Frontal cortex (tissue), 4 donors: Measurements from ENCODE around the gene FGGY. TPM values are rescaled to one million over a fixed set of nuclear protein-coding genes. Genes with fewer than 3 reads are reported as not detected.
"Not testable (repeated sequence)": the region's sequence is repeated elsewhere in the genome, so short reads cannot be mapped to it uniquely, and the experiment has no call there.

Source experiments
- DNase-seq, 2 donors: peaks; one replicate each; pipeline ENCODE4 v3.0.0; 2012; ENCODE audit warnings: low spot score in 2 of 2
- FAIRE-seq: peaks from 2 replicates; lab custom pipeline; 2012; peaks lifted over from hg19 to GRCh38; lab: Jason Lieb, UNC
- total RNA-seq: library from RNA; depleted of rRNA; stranded (reverse); fragments of >200 nt; gene quantifications from one replicate; pipeline ENCODE4 v1.2.3, GENCODE V29; 2014
- donor health status: control.
- donor health status: control.
- donor health status: control.

FGGY gene
- total RNA-seq, 1 donor from 2014 or later, result 27.3 TPM

GRCh38 chr1:59553371-59553770, 256.5 kb downstream of the FGGY start:
- DNase-seq, result no peak
- no peak for FAIRE-seq

DNA sequence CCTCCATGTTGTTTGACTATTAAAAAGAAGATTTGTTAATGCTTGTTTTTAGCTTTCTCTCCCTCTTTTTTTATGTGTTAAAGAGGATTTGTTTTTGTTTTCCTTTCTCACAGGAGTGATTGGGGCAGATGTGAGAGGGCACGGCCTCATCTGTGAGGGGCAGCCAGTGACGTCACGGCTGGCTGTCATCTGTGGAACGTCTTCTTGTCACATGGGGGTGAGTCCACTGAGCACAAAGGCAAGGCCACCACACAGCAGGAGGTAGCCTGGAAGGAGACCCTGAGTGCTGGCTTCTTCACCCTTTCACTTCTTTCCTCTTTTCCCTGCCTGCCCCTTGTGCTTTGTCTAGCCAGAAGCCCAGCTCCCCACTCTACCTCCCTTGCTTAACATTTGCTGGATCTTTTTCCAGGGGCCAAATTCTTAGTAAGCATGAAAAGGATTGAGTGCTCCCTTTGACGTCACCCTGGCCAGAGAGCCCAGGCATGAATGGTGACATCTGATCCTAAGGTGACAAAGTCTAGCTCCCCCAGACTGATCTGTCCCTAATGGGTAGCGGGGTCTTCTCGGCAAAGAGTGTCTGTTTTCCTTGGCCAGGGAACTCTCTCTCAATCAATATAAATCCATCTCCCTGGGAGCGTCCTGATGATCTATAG, 257.2 kb downstream of the FGGY start:
- DNase-seq (no peak), FAIRE-seq (no peak)

DNA sequence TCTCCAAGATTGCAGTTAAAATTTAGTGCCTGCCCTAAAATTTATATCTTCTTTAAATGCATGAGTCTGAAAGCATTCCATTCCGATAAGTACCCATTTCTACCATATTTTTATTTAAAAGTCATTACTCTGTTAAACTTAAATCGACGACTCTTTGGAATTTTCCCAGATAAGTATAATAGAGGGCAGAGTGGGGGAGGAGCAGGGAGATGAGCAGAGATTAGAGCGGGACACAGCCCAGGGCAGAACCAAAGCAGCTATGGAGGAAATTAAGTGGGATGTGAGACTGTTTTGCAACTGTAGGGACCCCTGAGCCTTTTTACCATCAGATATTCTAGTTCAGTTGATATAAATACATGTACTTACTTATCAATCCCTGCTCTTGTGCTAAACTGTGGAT, 257.9 kb downstream of the FGGY start:
- no peak for DNase-seq
- FAIRE-seq, result no peak

GRCh38 chr1:59556398-59556797, 259.5 kb downstream of the FGGY start:
- DNase-seq (no peak), FAIRE-seq (no peak)

DNA sequence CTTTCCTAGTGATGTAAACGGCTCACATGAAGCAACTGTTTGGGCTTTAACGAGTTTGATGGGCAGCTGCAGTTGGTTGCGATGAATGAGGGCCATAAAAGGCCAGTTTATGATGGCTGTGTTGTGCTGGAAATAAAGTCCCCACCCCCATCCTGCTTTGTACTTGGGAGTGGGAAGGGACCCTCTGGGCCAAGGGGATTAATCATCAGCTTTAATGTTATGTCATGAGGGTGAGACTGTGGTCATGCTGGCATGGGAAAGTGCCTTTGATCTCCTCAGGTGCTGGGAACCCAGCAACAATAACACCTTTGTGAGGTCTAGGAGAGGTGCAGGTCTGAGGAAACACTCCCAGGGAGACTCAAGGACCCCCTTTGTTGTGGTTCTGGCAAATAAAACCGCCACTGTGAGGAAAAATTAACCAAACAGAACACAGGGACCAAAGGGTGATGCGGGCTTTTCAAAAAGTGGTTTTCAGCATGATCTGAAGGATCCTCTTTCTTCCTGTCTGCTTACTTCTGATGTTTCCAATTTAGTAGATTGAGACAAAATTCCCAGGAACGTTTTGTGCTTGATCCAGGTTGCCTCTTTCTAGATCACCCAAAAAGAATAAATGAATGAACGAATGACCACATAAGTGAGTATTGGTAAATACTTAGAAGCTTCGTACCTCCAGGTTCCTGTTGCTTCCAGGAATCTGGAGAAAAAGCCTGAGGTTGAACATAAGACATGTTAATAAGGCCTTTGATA, 260.1 kb downstream of the FGGY start:
- FAIRE-seq (no peak), DNase-seq (no peak)

GRCh38 chr1:59557549-59557885, 260.6 kb downstream of the FGGY start:
- DNase-seq (no peak), FAIRE-seq (no peak)

GRCh38 chr1:59558580-59558979, 261.7 kb downstream of the FGGY start:
- not testable (repeated sequence) for FAIRE-seq, DNase-seq

DNA sequence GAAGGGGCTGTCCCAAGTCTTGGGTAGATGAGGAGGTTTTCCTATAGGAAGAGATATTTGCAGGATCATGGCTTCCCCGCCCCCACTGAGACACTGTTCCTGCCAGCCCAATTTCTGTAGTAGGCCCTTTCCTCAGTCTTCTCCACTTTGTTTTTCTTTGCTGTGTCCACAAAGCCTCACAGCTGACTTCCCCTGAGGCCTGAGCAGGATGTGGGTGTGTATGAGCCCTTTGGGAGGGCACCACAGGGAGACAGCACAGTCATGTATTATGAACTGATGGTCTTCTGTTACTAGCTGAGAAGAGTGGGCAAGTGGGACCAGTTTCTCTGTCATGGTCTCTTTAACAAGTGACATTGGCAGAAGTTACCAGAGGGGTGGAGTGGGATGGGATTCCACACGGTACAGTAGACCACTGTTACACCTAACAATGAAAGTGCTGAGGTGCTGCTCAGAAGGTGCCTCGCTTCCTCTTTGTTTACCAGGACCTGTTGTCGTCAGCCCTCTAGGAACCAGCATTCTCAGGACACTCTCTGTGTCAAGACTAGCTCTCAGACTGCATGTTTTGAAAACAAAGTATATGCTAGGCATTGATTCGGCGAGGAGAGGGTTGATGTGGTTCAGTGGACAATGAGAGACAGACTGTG, 264.0 kb downstream of the FGGY start:
- DNase-seq (no peak), FAIRE-seq (no peak)

GRCh38 chr1:59561796-59562195, 264.9 kb downstream of the FGGY start:
- no peak for FAIRE-seq
- no peak for DNase-seq

GRCh38 chr1:59564192-59564891, 267.4 kb downstream of the FGGY start:
- FAIRE-seq, result no peak
- DNase-seq, result no peak

DNA sequence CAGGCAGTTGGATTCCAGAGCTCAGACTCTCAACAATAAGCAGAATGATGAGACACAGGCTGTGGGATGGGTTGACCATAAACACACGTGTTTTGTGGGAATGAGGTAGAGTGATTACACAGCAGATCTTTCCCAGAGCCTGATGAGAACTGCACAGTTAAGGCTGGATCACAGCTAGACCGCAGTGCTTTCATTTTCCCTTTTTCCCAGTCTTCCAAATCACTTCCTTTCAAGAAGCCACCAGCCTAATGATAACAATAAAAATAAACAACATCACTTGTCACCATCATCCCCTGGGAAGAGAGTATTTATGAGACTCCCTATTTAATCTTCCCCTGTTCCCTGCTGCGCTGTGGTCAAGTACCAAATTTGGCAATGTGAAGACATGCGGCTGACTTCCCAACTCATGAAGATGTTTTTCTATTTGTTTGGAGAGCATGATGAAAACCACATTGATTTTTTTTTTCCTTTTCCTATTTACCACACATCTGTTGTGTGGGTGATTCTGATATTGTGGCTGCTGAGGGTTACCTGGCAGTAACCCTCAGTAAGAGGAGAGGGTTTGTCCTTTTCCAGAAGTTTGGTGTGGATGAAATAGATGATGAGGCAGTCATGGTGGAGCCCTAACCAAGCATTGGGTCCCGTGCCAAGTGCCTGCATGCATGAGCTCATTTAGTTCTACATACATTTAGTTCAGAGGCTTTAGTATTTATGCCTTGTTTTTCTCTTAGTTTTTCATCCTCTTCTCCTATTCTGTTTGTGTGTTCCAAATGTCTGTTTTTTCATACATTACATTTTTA, 268.9 kb downstream of the FGGY start:
- DNase-seq (no peak), FAIRE-seq (no peak)

DNA sequence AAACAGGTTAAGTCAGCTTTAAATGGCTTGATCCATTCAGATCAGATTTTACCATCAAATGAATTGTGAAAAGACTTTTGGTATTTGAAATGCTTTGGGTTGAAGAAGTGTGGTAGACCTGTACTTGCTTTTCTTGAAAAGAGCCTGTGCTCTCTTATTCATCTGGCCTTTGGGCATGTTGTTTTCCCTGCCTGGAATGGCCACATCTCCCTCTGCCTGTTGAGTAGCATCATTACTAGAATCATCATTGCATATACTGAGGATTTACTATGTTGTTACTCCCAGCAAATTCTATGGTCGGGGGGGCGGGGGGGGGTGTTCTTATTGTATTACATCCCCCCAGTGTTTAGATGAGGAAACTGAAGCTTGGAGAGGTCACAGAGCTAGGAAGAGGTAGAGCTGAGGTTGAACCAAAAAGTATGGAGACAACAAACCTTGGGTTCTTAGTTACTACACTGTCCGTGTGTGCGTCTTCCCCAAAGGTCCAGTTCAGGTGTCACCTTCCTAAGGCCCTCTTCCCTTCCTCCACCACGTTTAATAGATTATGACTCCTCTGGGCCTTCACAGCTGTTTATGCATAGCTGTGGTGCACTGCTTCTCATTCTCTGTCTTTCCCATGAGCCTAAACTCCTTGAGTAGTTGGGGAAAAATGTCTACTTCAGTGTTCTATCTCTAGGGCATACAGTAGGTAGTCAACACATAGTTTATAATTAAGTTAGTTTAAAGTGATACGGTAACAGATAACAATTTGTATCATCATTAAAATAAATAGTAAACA, 271.5 kb downstream of the FGGY start:
- FAIRE-seq (no peak), DNase-seq (no peak)

DNA sequence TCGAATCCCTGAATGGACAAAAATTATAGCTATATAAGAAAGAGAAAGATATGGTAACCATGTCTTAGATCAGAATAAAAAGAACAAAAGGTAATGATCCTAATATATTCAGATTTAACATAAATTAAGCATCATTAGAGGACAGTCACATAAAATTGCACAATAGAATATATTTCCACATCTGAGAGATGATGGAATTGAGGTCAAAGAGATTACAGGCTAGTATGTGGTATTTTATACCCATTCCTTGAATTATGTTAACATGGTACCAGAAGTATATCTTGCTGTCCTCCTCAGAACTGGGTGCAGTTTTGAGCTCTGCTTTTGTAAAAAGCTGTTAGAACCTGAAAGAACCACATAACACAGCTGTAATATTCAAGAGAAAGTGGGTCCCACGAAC, 272.3 kb downstream of the FGGY start:
- DNase-seq (no peak), FAIRE-seq (no peak)

DNA sequence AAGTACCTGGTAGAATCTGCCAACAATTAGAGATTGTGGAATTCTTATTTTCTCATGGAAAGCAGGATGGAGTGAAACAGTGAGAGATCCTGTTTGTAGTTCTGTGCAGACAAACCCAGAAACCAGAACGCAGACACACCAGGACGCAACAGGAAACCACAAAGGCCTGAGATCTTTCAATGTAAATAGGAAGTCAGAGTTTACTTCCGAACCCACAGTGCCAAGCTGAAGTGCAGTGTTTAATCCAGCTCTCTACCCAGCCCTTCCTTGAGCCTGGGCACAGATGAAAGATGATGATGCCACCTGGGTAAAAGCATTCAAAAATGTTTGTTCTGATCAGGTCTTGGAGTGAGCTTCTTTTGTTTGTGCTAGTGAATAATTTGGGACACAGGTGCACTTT, 273.6 kb downstream of the FGGY start:
- FAIRE-seq, result no peak
- DNase-seq, result no peak

DNA sequence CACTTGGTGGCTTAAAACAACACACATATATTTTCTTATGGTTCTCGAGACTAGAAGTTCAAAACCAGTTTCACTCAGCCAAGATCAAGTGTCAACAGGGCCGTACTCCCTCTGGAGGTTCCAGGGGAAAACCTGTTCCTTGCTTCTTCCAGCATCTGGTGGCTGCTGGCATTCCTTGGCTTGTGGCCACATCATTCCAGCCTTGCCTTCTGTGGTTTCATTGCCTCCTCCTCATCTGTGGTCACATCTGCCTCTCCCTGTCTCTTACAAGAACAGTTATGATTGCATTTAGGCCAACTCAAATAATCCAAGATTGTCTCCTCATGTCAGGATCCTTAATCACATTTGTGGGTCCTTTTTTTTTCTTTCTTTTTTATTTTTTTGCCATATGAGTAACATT, 277.2 kb downstream of the FGGY start:
- no peak for DNase-seq

DNA sequence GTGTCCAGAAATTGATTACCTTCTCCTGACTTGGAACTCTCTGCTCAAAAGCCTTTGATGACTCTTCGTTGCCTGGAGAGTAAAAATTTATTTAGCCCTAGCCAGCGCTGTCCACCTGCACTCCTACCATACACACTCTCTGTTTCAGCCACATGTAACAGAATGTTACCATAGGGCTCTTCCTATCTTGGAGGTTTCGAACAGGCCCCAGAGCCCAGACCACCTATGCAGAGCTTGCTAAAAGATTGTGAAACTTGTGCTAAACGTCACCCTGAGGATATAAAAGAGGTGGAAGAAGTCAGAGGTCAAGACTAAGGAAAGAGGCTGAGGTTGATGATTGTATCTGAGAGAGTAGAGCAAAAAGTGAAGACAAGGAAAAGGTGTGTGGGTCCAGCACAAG, 280.9 kb downstream of the FGGY start:
- FAIRE-seq, result no peak
- DNase-seq, result no peak

More for the DNA sequence above, 277.2 kb downstream of the FGGY start:
- FAIRE-seq, result no peak

GRCh38 chr1:59579222-59579621, 282.3 kb downstream of the FGGY start:
- FAIRE-seq (no peak), DNase-seq (no peak)

GRCh38 chr1:59580257-59580656, 283.4 kb downstream of the FGGY start:
- DNase-seq (no peak), FAIRE-seq (no peak)

- FAIRE-seq, result not testable (repeated sequence)
Observed at GRCh38 chr1:59592410-59592809, 295.5 kb downstream of the FGGY start.

More at GRCh38 chr1:59592410-59592809, 295.5 kb downstream of the FGGY start:
- DNase-seq, result not testable (repeated sequence)
